HG02763 (cell line): ENCODE measurements around the gene PLCB3.

Experiments
- ATAC-seq: cut with Tn5 transposase; IDR thresholded peaks from one replicate; pipeline ENCODE4 v1.9.1; 2021; ENCODE audit warnings: mild to moderate bottlenecking, moderate library complexity; ENCODE audit not compliant: unreplicated experiment

The PLCB3 gene

GRCh38 chr11:64251016-64251752 lies at the start of gene PLCB3:
Gene PLCB3 (plus strand): TSS chr11:64251530. CDS start chr11:64251650, 120 bp downstream.
- no peak for ATAC-seq

GRCh38 chr11:64201543-64201942 lies 49.8 kb upstream of the PLCB3 start:
- ATAC-seq, result no peak

- no peak for ATAC-seq
These were observed 48.3 kb upstream of the PLCB3 start for GRCh38 chr11:64202992-64203391.

GRCh38 chr11:64203421-64204079 lies 47.8 kb upstream of the PLCB3 start:
- ATAC-seq, result no peak

- no peak for ATAC-seq
These were observed 47.3 kb upstream of the PLCB3 start for GRCh38 chr11:64204080-64204440.

GRCh38 chr11:64204464-64204989 lies 46.8 kb upstream of the PLCB3 start:
- no peak for ATAC-seq

GRCh38 chr11:64206457-64207255 lies 44.7 kb upstream of the PLCB3 start, which contains the start of gene FERMT3:
Gene FERMT3 (plus strand): TSS chr11:64206721. CDS start chr11:64207365, 644 bp downstream.
- ATAC-seq, result no peak

GRCh38 chr11:64207256-64208085 lies 43.9 kb upstream of the PLCB3 start:
- peak; percentile 49 for ATAC-seq

GRCh38 chr11:64208086-64208795 lies 43.1 kb upstream of the PLCB3 start:
- no peak for ATAC-seq

GRCh38 chr11:64208796-64209562 lies 42.4 kb upstream of the PLCB3 start:
- ATAC-seq, result no peak

- no peak for ATAC-seq
These were observed 41.8 kb upstream of the PLCB3 start for GRCh38 chr11:64209563-64209843.

- no peak for ATAC-seq
These were observed 40.9 kb upstream of the PLCB3 start for GRCh38 chr11:64210301-64211020.

GRCh38 chr11:64211181-64211872 lies 40.0 kb upstream of the PLCB3 start:
- ATAC-seq, result no peak

GRCh38 chr11:64216879-64217278 lies 34.5 kb upstream of the PLCB3 start:
- no peak for ATAC-seq

- no peak for ATAC-seq
These were observed 32.5 kb upstream of the PLCB3 start for GRCh38 chr11:64218628-64219353.

- no peak for ATAC-seq
These were observed 32.0 kb upstream of the PLCB3 start for GRCh38 chr11:64219354-64219684.

- ATAC-seq, result no peak
These were observed 31.6 kb upstream of the PLCB3 start for GRCh38 chr11:64219755-64220154.

- no peak for ATAC-seq
These were observed 31.1 kb upstream of the PLCB3 start for GRCh38 chr11:64220271-64220670.
